Neural cell (in vitro differentiated cells): Measurements from ENCODE around the gene KLK13. TPM values are rescaled to one million over a fixed set of nuclear protein-coding genes. Genes with fewer than 3 reads are reported as not detected.

Source experiments
- H2AFZ ChIP-seq: fragments of 200-600, 300-800 bp; sonication (generic), shearing (Covaris generic); 2 replicates; pipeline ENCODE4 v1.6.0; 2014; ENCODE audit warnings: low read depth, mild to moderate bottlenecking, antibody characterized with exemption, low read length, moderate library complexity
- H3F3A ChIP-seq: fragments of 200-600 bp; shearing (Covaris generic); 2 replicates; pipeline ENCODE4 v1.6.1; 2016; ENCODE audit warnings: mild to moderate bottlenecking, moderate library complexity, mixed read lengths, antibody characterized with exemption, low read length; ENCODE audit not compliant: insufficient read depth, poor library complexity, severe bottlenecking
- H3K27ac ChIP-seq: fragments of 200-600, 300-800 bp; sonication (generic), shearing (Covaris generic); 2 replicates; pipeline ENCODE4 v1.5.1; 2014; ENCODE audit warnings: mild to moderate bottlenecking, low read length, moderate library complexity
- H3K27me3 ChIP-seq: fragments of 300-800, 200-600 bp; sonication (generic), shearing (Covaris generic); 2 replicates; pipeline ENCODE4 v1.6.0; 2014; ENCODE audit warnings: mild to moderate bottlenecking, low read depth, low read length, moderate library complexity; ENCODE audit not compliant: insufficient read depth
- H3K36me3 ChIP-seq: fragments of 300-800, 200-600 bp; sonication (generic), shearing (Covaris generic); 2 replicates; pipeline ENCODE4 v1.5.1; 2014; ENCODE audit warnings: mild to moderate bottlenecking, antibody characterized with exemption, low read length, moderate library complexity; ENCODE audit not compliant: insufficient read depth
- H3K4me2 ChIP-seq: fragments of 300-800, 200-600 bp; sonication (generic), shearing (Covaris generic); 2 replicates; pipeline ENCODE4 v1.6.0; 2014; ENCODE audit warnings: mild to moderate bottlenecking, low read length
- H3K4me3 ChIP-seq: fragments of 300-800, 200-600 bp; sonication (generic), shearing (Covaris generic); 2 replicates; pipeline ENCODE4 v1.5.1; 2014; ENCODE audit warnings: mild to moderate bottlenecking, low read length, moderate library complexity
- H3K79me2 ChIP-seq: fragments of 200-600 bp; shearing (Covaris generic); replicated peaks from 2 replicates; pipeline ENCODE4 v1.6.0; 2014; ENCODE audit warnings: mild to moderate bottlenecking, low read length, moderate library complexity; ENCODE audit not compliant: insufficient read depth
- H3K9ac ChIP-seq: fragments of 300-800, 200-600 bp; sonication (generic), shearing (Covaris generic); 2 replicates; pipeline ENCODE4 v1.6.1; 2016; ENCODE audit warnings: mild to moderate bottlenecking, low read length, mixed read lengths
- H3K9me2 ChIP-seq: fragments of 200-600 bp; shearing (Covaris generic); 2 replicates; pipeline ENCODE4 v1.6.1; 2016; ENCODE audit warnings: mild to moderate bottlenecking, low read length, mixed read lengths; ENCODE audit not compliant: insufficient read depth
- H3K9me3 ChIP-seq: fragments of 200-600, 300-800 bp; sonication (generic), shearing (Covaris generic); 2 replicates; pipeline ENCODE4 v1.6.1; 2016; ENCODE audit warnings: mild to moderate bottlenecking, mixed run types, low read length, moderate library complexity, mixed read lengths
- H4K20me1 ChIP-seq: fragments of 200-600 bp; shearing (Covaris generic); 2 replicates; pipeline ENCODE4 v1.6.1; 2016; ENCODE audit warnings: mild to moderate bottlenecking, mixed run types; ENCODE audit not compliant: insufficient read depth
- EP300 ChIP-seq: fragments of 450-650 bp; conservative IDR thresholded peaks from 2 replicates; pipeline ENCODE4 v1.6.1; 2014; ENCODE audit warnings: antibody characterized with exemption, mild to moderate bottlenecking, moderate library complexity; ENCODE audit not compliant: poor library complexity, severe bottlenecking
- EZH2 ChIP-seq: fragments of 200-600, 300-800 bp; shearing (Covaris generic), sonication (generic); IDR thresholded peaks from 2 replicates; pipeline ENCODE4 v1.6.1; 2014; ENCODE audit warnings: antibody characterized with exemption, low read length, borderline replicate concordance, mild to moderate bottlenecking; ENCODE audit not compliant: insufficient read depth, poor library complexity, severe bottlenecking
- MXI1 ChIP-seq: fragments of 450-650 bp; conservative IDR thresholded peaks from 2 replicates; pipeline ENCODE4 v1.6.1; 2014; ENCODE audit warnings: antibody characterized with exemption, mild to moderate bottlenecking; ENCODE audit not compliant: poor library complexity, severe bottlenecking
- POLR2AphosphoS5 ChIP-seq: IDR thresholded peaks from 2 replicates; pipeline ENCODE4 v1.6.1; 2012
- RAD21 ChIP-seq: fragments of 450-650 bp; conservative IDR thresholded peaks from 2 replicates; pipeline ENCODE4 v1.6.1; 2014; ENCODE audit warnings: antibody characterized with exemption, mild to moderate bottlenecking, moderate library complexity
- SMC3 ChIP-seq: fragments of 450-650 bp; conservative IDR thresholded peaks from 2 replicates; pipeline ENCODE4 v1.6.1; 2014; ENCODE audit warnings: antibody characterized with exemption, mild to moderate bottlenecking, moderate library complexity; ENCODE audit not compliant: poor library complexity
- TAF1 ChIP-seq: IDR thresholded peaks from 2 replicates; pipeline ENCODE4 v1.6.1; 2012; ENCODE audit warnings: low read depth
- polyA plus RNA-seq: library from polyadenylated mRNA; depleted of rRNA; stranded (reverse); fragments of >200 nt; gene quantifications from 2 replicates; pipeline ENCODE4 v1.2.3, GENCODE V29; 2014
- TF ChIP-seq, protein P1 (sequence below): fragments of 450-650 bp; IDR thresholded peaks from 2 replicates; pipeline ENCODE4 v1.5.1; 2014; ENCODE audit warnings: antibody characterized with exemption, mild to moderate bottlenecking, moderate library complexity; ENCODE audit not compliant: poor library complexity, severe bottlenecking
- TF ChIP-seq, protein P2 (sequence below): IDR thresholded peaks from 2 replicates; pipeline ENCODE4 v1.6.1; 2012; ENCODE audit warnings: borderline replicate concordance

Gene KLK13
- polyA plus RNA-seq, 1 donor from 2014 or later: not detected

GRCh38 chr19:51055866-51056265 is 9.0 kb downstream of the KLK13 start:
- Histone ChIP-seq H3K9me2 (no peaks in the 10 kb centered on the region), H3K9me3 (no peaks in the 10 kb centered on the region), H3K27ac (no peak overlapping the region), H3K79me2 (no peaks in the 10 kb centered on the region), H3K4me2 (no peak overlapping the region), H3F3A (no peaks in the 10 kb centered on the region), H3K36me3 (no peaks in the 10 kb centered on the region), H4K20me1 (no peaks in the 10 kb centered on the region), H2AFZ (no peak overlapping the region), H3K4me3 (no peak overlapping the region), H3K9ac (no peak overlapping the region), H3K27me3 (no peaks in the 10 kb centered on the region)
- no peak for TF ChIP-seq TAF1
- no peak for TF ChIP-seq SMC3
- TF ChIP-seq, protein P1, sequence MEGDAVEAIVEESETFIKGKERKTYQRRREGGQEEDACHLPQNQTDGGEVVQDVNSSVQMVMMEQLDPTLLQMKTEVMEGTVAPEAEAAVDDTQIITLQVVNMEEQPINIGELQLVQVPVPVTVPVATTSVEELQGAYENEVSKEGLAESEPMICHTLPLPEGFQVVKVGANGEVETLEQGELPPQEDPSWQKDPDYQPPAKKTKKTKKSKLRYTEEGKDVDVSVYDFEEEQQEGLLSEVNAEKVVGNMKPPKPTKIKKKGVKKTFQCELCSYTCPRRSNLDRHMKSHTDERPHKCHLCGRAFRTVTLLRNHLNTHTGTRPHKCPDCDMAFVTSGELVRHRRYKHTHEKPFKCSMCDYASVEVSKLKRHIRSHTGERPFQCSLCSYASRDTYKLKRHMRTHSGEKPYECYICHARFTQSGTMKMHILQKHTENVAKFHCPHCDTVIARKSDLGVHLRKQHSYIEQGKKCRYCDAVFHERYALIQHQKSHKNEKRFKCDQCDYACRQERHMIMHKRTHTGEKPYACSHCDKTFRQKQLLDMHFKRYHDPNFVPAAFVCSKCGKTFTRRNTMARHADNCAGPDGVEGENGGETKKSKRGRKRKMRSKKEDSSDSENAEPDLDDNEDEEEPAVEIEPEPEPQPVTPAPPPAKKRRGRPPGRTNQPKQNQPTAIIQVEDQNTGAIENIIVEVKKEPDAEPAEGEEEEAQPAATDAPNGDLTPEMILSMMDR: no peak
- no peak for TF ChIP-seq RAD21
- no peak for TF ChIP-seq MXI1
- TF ChIP-seq EP300: no peak
- TF ChIP-seq POLR2AphosphoS5: no peak
- TF ChIP-seq EZH2: no peak
- TF ChIP-seq, protein P2, sequence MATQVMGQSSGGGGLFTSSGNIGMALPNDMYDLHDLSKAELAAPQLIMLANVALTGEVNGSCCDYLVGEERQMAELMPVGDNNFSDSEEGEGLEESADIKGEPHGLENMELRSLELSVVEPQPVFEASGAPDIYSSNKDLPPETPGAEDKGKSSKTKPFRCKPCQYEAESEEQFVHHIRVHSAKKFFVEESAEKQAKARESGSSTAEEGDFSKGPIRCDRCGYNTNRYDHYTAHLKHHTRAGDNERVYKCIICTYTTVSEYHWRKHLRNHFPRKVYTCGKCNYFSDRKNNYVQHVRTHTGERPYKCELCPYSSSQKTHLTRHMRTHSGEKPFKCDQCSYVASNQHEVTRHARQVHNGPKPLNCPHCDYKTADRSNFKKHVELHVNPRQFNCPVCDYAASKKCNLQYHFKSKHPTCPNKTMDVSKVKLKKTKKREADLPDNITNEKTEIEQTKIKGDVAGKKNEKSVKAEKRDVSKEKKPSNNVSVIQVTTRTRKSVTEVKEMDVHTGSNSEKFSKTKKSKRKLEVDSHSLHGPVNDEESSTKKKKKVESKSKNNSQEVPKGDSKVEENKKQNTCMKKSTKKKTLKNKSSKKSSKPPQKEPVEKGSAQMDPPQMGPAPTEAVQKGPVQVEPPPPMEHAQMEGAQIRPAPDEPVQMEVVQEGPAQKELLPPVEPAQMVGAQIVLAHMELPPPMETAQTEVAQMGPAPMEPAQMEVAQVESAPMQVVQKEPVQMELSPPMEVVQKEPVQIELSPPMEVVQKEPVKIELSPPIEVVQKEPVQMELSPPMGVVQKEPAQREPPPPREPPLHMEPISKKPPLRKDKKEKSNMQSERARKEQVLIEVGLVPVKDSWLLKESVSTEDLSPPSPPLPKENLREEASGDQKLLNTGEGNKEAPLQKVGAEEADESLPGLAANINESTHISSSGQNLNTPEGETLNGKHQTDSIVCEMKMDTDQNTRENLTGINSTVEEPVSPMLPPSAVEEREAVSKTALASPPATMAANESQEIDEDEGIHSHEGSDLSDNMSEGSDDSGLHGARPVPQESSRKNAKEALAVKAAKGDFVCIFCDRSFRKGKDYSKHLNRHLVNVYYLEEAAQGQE: no peak

- H3K79me2 ChIP-seq: no peaks in the 10 kb centered on the region
- no peaks in the 10 kb centered on the region for H4K20me1 ChIP-seq
- H3K4me2 ChIP-seq: no peak overlapping the region
- H3K9me3 ChIP-seq: no peaks in the 10 kb centered on the region
- H3K9ac ChIP-seq: no peak overlapping the region
- H3F3A ChIP-seq: no peaks in the 10 kb centered on the region
- no peaks in the 10 kb centered on the region for H3K36me3 ChIP-seq
- no peak overlapping the region for H2AFZ ChIP-seq
- TF ChIP-seq POLR2AphosphoS5: no peak
- no peak for TF ChIP-seq MXI1
- TF ChIP-seq EP300: no peak
- TF ChIP-seq, protein P1: no peak
- no peak for TF ChIP-seq EZH2
- TF ChIP-seq SMC3: no peak
- TF ChIP-seq RAD21: no peak
- no peaks in the 10 kb centered on the region for H3K9me2 ChIP-seq
- H3K27ac ChIP-seq: no peak overlapping the region
- no peak overlapping the region for H3K4me3 ChIP-seq
- H3K27me3 ChIP-seq: no peaks in the 10 kb centered on the region
Observed at GRCh38 chr19:51047031-51047335, 17.9 kb downstream of the KLK13 start.
